Epithelial cell of proximal tubule (primary cell): Measurements from ENCODE around the gene MAST1. TPM values are rescaled to one million over a fixed set of nuclear protein-coding genes. Genes with fewer than 3 reads are reported as not detected.

Source experiments
- DNase-seq: peaks from one replicate; pipeline ENCODE4 v3.0.0-alpha.2; 2011; ENCODE audit warnings: low read depth
- H3K4me3 ChIP-seq: 2 replicates; pipeline ENCODE4 v1.5.1; 2011; ENCODE audit warnings: low read depth, mild to moderate bottlenecking, low read length
- total RNA-seq: library from RNA; depleted of rRNA; stranded (reverse); fragments of >200 nt; gene quantifications from 2 replicates; pipeline ENCODE4 v1.2.3, GENCODE V29; 2015
- TF ChIP-seq, protein P1 (sequence below): conservative IDR thresholded peaks from 2 replicates; pipeline ENCODE4 v1.5.1; 2012; ENCODE audit warnings: low read depth, mild to moderate bottlenecking, low read length

MAST1 gene
- 0.22 and 1.5 TPM in 2 replicates for total RNA-seq

DNA sequence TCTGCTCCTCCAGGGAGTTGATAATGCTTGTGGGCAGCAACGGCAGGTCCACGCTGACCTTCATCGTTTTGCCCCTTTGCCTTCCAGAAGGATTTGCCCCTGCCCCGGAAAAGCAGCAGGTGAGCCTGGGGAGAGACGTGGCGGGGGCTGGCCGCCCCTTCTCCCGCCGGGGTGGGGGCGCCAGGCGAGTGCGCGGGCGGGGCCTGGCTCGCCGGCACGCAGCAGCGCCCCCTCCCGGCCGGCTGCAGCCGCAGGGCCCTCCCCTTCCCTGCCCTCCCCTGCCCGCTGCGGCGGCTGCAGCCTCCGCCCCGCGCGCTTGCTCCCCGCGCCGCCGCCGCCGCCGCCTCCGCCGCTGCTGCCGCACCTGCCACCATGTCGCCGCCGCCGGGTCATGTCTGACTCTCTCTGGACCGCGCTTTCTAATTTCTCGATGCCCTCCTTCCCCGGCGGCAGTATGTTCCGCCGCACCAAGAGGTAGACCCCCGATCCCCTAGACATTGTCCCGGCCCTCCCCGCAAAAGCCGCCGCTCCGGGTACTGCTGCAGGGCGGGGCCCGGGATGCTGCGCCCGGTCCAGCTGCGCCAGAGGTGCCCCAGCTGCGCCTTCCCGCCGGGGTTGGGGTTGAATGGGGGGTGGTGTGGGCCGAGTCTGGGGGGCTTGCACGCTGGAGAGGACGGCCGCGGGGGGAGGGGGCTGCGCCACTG is at the start of gene MAST1:
MAST1 (plus strand) TSS at position 334 of the 704 bp plus-strand sequence; CDS start at position 392, 58 bp downstream.
- DNase-seq = no peak
- H3K4me3 ChIP-seq = peak within 1 kb of the TSS; percentile 46
- TF ChIP-seq, protein P1, sequence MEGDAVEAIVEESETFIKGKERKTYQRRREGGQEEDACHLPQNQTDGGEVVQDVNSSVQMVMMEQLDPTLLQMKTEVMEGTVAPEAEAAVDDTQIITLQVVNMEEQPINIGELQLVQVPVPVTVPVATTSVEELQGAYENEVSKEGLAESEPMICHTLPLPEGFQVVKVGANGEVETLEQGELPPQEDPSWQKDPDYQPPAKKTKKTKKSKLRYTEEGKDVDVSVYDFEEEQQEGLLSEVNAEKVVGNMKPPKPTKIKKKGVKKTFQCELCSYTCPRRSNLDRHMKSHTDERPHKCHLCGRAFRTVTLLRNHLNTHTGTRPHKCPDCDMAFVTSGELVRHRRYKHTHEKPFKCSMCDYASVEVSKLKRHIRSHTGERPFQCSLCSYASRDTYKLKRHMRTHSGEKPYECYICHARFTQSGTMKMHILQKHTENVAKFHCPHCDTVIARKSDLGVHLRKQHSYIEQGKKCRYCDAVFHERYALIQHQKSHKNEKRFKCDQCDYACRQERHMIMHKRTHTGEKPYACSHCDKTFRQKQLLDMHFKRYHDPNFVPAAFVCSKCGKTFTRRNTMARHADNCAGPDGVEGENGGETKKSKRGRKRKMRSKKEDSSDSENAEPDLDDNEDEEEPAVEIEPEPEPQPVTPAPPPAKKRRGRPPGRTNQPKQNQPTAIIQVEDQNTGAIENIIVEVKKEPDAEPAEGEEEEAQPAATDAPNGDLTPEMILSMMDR = no peak

DNA sequence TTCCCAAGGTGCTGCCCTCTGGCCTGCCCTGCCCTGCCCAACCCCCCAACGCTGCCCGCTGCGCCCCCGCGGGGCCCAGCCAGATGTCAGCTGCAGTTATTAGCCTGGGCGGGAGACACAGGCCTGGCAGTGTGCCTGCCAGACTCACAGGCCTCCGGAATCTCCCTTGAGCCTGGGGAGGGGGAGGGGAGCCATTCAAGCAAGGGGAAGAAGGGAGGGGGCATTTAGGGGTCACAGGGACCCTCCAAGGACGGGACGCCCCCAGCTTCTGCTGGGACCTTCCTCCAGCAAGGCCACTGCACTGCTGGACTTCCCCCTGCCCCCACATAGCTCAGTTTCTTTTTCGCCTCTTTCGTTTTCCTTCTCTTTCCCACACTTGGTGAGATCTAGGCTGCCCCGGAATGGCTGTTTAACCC is 49.6 kb upstream of the MAST1 start:
- TF ChIP-seq, protein P1 = no peak
- DNase-seq = no peak
- H3K4me3 ChIP-seq = peak overlapping the region; percentile 96

DNA sequence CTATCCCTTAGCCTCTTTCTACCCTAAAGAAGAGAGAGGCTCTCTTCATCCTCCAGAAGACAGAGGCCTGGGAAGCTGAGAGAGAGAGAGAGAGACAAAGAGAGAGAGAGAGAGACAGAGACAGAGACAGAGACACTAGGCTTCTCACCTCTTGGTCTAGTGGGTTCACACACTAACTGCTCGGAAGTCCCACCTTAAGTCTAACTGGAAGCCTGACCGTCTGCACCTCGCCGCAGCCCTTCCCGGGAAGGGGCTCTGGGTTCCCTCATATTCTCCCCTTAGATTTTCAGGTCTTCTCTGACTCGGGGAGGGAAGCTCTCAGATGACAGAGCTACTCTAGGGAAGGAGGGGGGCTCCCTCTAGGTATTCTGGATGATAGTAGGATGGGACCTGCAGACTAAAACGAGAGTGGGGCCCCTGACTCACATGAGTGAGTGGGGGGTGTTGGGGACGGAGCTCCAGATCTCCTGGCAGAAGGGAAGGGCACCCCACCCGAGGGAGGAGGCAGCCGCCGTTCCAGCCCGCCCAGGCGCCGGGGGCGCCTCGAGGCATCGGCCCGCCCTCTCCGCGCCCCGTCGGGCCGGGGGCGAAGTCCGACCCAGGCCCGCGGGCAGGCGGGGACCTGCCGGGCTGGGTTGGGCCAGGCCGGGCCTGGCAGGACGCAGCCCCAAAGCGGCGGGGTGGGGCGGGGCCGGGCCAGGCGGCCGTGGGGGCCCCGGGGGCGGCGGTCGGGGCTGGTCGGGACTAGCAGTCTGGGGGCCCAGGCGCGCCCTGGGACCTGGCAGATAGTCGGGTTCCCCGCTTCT is 49.0 kb upstream of the MAST1 start:
- DNase-seq = no peak
- TF ChIP-seq, protein P1 = no peak
- H3K4me3 ChIP-seq = peak overlapping the region; percentile 96

DNA sequence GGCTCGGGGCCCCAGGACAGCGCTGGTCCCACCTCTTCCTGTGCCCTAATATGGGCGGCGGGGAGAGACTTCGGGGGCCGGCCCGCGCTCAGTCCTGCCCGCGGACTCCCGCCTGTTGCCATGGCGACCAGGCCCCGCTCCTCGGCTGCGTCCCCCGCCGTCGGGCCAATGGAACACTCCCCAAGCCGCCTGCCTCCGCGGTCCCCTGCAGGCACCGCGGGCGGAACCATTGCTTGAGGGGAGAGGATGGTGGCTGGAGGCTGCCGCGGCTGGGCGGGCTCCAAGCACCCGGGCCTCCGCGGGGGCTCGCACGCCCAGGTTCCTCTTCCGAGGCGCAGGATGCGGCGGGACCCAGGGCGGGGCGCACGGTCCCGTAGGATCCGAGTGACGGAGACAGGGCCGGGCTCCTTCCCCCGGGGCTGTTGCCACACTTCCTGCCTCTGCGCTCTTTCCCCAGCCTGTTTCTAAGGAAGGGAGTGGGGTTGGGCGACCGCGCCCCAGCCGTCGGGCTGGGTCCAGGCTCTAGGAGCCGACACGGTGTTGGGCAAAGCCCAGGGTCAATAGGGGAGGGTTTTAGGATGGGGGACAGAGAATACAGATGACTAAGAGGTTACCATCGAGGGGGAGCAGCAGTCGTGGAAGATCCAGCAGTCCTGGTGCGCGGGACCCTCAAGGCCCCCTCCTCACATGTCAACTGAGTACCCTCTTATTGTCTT is 48.3 kb upstream of the MAST1 start:
- H3K4me3 ChIP-seq = peak overlapping the region; percentile 96
- TF ChIP-seq, protein P1 = no peak
- DNase-seq = no peak

DNA sequence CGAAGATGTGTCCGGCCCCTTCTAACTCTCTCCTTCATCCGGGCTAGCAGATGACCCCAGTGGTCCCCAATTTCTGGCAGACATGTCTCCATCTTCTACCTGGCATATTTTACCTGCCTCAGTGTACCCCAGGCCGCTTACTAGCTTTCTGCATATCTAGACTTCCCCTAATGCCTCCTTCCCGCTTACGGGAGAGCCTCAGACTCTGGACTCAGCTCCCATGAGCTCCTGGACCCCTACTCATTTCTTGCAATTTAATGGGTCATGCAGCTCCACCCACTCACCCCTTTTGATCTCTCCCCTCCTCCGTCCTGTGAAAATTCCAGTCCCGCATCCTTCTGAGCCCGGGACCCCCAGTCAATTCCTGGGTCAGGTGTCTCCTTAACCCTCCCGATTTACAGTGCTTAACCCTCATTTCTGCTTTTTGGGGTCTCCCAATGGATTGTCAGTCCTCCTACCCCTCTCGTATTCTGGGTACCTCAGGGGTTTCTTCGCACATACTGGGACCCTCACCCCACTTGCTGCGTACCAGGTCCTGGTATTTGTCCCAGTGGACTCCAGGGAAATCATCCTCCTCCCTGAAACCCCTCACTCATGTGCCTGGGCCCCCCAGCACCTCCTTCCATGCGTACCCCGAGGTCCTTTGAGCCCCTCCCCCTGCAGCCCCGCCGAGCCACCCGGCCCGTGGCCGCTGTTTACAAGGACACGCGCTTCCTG is 47.5 kb upstream of the MAST1 start:
- peak overlapping the region; percentile 96 for H3K4me3 ChIP-seq
- DNase-seq = no peak
- TF ChIP-seq, protein P1 = no peak

DNA sequence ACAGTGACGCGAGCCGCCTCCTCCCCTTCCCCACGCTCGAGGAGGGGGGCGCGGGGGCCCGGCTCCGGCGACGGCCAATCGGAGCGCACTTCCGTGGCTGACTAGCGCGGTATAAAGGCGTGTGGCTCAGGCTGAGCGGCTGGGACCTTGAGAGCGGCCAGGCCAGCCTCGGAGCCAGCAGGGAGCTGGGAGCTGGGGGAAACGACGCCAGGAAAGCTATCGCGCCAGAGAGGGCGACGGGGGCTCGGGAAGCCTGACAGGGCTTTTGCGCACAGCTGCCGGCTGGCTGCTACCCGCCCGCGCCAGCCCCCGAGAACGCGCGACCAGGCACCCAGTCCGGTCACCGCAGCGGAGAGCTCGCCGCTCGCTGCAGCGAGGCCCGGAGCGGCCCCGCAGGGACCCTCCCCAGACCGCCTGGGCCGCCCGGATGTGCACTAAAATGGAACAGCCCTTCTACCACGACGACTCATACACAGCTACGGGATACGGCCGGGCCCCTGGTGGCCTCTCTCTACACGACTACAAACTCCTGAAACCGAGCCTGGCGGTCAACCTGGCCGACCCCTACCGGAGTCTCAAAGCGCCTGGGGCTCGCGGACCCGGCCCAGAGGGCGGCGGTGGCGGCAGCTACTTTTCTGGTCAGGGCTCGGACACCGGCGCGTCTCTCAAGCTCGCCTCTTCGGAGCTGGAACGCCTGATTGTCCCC is 46.8 kb upstream of the MAST1 start, which contains the start of gene JUNB:
JUNB (plus strand) TSS at position 142 of the 706 bp plus-strand sequence; CDS start at position 428, 286 bp downstream.
- no peak for DNase-seq
- TF ChIP-seq, protein P1 = no peak
- peak within 1 kb of the TSS; percentile 96 for H3K4me3 ChIP-seq
